Ureter (tissue), 1 donor: ENCODE data around the gene KMT5B. TPM values are rescaled to one million over a fixed set of nuclear protein-coding genes. Genes with fewer than 3 reads are reported as not detected.
A peak's percentile ranks its signal among the peaks of the same experiment; 100 is the strongest.

ENCODE experiments used
- DNase-seq: peaks from one replicate; pipeline ENCODE4 v3.0.0-alpha.2; 2020; ENCODE audit warnings: low spot score
- total RNA-seq: library from RNA; stranded (reverse); gene quantifications from one replicate; pipeline ENCODE4 v1.2.4, GENCODE V29; 2023
- donor health status: DM: yes; HTN: yes; CAD: no.

The KMT5B gene
- total RNA-seq, 1 donor from 2014 or later, result 67.6 TPM

DNA sequence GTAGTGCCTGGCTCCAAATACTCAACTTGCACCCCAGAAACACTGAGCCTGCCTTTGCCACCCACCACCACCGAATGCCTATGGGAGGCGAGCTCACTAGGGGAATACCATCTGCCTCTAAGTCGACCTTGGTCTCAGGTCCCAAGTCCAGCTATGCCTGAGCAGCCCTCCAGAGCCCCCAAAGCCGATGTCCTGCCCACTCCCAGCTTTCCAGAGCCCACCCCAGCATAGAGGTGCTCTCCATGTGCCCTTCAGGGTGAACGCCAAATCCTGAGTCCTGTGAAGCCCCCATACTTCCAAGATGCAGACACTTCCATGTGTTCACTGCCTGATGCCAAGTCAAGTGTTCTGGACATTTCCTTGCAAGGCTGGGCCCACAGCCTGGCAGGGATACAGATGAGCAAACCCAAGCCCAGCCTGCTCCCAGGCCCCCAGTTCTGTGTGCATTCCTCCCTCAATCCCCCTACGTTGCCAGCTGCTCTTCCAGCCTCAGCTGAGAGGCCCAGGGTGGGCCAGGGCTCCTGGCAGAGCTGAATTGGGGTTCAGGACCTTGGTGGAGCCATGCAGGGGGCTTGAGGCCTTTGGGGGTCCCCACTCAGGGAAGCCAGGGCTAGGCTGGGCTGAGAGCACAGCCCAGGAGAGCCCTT, 2.6 kb upstream of the KMT5B start:
- DNase-seq, result no peak

DNA sequence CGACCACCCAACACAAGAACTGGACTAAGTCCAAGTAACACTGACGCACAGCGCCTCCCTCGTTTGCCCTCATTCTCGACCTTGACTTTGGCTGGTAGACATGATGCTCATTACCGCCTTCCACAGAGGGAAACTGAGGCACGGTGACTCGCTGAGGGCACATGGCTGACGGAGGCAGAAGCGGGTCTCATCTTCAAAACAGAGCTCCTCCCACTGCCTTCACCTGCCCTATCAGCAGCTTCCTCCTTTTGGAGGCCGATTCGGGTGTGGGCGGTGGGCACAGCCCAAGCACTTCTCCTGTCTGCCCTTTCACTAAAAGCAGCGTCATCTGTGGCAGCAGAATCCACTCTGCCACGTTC, 2.0 kb upstream of the KMT5B start:
- DNase-seq, result no peak

DNA sequence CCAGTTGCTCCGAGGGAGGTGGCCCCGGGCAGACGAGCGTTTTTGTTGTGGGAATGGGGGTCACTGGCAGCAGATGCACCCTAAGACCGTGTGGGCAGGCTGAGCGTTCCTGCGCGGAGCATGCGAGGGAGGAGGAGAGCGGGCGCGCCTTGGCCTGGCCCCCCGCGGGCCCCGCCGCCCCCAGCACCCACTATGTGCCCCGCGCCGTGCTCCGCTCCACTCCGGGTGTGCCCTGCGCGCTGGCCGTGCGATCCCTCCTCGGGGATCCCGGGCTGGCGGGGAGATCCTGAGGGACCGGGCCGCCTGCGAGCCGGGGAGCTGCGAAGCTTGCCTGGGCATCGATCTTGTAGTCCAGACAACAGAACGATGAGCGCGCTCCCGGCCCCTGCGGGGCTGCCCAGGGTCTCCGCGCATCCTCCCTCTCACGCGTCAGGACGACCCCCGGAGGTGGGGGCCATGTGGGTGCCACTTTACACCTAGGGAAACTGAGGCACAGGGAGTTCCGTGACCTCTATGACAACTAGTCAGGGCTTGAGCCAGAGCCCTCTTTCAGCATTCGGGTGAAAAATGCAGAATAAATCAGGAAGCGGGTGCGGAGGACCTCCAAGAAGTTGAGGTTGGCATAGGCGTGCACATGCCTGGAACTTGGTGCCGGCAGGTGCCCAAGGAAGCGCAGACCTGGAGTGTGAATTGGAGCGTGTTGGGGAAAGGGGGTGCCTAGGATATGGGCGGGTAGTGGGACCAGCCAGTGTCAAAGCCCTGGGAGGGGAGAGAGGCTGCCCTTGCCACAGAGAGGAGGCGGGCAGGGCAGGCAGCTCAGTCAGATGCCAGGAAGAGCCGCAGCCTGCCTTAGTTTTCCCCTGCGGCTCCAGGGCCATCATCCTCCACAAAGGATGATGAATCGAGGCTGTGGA, 1.3 kb upstream of the KMT5B start:
- DNase-seq, result peak; percentile 49

DNA sequence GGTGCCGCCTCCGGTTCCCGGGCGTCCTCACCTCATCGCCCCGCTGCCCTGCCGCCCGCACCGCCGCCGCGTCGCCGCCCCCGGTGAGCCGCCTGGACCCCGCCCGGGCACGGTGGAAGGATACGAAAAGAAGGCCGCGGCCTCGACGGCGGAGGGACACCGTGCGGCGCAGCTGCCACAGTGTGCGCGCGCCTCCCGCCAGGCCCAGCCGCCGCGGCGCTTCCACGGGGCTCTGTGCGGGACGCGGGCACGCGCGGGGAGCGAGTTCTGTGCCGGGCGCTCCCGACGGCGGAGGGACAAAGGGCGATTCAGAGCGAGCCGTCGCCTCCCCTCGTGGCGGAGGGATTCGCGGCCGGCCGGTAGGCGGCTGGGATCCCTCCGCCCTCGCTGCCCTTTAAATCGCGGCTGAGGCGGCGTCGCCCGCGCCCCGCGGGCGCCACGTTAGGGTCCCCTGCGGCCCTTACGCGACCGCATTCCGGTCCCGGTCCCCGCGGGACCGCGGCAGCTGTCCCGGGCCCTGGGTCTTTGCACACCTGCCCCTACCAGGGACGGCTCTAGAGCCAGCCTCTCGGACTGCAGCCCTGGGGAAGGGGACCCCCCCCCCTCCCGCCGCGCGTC, 568 bp upstream of the KMT5B start:
- DNase-seq, result peak; percentile 87

DNA sequence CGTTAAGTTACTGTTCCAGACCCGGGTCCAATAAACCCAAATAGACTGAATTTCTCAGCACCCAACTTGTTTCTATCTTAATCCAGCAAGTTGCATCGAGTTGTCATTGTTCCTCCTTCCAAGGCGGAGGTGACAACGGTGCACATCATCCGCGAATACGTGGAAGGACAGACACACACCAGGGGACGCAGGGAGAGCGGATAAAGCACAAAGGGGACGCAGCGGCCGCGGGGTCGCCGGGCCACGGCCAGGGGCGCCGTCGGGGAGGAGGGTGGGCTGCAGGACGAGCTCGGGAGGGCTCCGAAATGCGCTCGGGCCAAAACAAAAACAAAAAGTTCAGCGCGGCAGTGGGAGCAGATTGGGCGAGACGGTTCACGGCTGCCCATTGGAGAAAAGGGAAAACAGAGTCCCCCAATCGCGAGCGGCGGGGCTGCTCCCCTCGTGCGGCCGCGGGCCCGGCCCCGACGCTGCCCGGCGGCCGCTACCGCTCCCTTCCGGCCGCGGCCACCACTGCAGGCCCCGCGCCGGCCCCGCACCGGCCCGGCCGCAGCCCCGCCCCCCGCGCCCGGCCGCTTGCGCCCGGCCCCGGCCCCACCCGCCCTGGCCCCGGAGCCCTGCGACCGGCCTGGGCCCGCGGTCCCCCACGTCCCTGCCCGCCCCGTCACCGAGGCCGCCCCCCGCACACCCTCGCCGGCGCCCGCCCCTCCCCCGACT, 518 bp downstream of the KMT5B start:
- peak; percentile 79 for DNase-seq

DNA sequence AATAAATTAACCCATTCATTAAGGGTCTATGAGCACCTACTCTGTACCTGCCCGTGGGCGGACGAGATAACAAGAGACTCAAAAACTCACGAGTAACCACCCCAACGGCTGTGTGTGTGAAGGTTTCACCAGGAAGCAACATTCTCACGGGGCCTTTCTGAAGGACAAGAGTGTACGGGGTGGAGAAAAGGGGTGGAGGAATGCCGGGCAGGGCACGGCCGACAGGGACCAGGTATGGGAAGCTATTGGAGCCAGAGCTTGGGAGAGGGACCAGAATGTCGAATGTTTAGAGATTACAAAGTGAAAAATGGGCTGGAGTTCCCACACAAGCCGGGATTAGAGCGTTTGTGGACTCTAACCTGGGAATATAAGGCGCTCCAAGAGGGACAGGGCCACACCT, 1.6 kb downstream of the KMT5B start:
- DNase-seq, result no peak

DNA sequence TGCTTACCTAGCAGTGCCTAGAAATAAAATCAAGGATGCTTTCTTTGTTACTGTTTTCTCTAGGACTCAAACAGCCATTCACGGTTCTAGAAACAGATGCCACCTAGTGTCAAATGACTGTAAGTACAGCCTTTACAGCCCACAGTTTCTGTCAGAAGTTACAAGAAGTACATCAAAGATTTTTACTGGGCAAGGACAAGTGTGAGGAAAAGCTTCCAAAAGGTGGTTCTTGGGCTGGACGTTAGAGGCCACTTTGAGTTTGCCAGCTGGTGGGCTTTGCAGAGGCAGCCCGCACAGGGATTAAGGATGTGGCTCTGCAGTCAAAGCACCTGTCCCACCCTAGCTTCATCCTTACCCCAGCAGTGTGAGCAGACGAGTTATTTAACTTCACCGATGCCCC, 6.9 kb downstream of the KMT5B start:
- no peak for DNase-seq

DNA sequence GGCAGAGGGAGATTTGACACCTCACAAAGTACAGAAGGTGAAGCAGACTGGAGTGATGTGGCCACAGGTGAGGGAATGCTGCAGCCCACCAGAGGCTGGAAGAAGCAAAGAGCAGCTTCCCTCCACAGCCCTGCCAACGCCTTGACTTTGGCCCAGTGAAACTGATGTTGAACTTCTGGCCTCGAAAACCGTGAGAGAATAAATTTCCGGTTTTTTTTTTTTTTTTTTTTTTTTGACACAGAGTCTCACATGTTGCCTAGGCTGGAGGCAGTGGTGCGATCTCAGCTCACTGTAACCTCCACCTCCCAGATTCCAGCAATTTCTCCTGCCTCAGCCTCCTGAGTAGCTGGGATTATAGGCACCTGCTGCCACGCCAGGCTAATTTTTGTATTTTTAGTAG, 8.7 kb downstream of the KMT5B start:
- DNase-seq, result no peak

DNA sequence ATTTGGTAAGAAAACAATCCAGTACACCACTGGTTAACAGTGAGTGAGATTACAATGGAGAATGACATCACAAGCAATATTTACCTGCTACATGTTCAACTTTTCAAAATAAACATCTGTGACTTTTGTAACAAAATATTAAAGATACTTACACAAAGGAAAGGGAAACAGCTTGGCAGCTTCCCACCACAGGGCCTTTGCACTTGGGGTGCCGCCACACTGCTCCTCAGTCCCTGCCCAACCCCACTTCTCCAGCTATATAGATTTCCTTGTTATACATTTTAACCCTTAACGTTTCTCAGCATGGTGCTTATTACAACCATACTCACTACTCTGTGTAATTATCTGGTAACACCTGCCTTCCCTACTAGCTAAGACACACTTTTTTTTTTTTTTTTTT, 10.9 kb downstream of the KMT5B start:
- peak; percentile 23 for DNase-seq

DNA sequence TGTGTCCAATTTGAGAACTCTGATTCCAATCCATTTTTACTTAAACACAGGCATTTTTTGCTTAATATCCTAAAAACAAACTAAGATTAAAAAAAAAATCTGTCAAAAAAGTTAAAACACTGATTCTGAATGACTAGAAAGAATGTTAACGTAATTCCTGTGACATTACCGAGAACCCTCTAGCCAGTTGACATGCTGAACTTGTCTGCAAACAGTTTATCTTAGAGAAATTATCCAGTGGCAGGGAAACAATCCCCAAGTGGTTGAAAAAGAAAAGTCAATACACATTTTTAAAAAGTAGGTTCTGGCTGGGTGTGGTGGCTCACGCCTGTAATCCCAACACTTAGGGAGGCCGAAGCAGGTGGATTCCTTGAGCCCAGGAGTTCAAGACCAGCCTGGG, 11.6 kb downstream of the KMT5B start:
- DNase-seq, result no peak

DNA sequence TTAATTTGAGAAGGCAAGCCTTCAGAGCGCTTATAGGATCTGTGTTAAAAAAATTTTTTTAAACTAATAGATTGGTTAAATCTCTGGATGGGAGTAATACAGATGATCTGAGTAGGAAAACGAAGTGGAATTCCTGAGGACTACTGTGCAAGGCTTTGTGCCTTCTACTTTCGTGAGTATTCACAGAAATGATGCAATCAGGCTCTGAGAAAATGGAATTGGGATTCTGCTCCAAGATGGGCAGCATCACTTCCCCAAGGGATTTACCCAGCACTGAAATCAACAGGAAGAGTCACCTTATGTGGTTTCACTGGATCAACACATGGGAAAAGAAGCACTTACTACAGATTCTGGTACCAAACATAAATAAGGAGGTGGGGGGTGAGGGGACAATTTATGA, 12.5 kb downstream of the KMT5B start:
- peak; percentile 14 for DNase-seq

DNA sequence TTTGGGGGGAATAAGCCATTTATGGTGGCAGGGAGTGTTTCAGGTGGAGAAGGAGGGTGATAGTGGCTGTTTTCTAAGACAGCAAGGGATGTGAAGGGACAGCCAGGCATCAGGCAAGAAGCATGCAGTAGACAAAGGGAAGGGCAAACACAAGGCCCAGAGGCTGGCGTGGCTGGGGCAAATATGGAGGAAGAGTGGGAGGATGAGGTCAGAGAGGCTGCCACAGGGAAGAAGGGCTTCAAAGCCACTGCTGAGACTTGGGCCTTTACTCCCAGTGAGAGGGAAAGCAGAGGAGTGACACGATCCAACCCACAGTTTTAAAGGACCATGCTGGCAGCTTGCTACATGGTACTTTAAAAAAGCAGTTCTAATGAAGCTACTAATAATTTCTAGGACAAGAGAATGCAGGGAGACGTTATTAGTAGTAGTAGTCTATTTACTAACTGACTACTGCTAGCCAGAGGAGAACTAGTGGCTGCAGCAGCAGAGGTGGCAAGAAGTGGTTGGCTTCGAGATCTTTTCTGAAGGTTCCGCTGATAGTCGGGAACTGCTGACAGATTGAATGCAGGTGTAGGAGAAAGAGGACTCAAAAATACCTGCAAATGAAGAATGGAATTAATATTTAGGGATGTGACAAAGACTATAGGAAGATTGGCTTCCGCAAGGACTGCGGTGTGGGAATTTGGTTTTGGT, 13.7 kb downstream of the KMT5B start:
- peak; percentile 22 for DNase-seq

DNA sequence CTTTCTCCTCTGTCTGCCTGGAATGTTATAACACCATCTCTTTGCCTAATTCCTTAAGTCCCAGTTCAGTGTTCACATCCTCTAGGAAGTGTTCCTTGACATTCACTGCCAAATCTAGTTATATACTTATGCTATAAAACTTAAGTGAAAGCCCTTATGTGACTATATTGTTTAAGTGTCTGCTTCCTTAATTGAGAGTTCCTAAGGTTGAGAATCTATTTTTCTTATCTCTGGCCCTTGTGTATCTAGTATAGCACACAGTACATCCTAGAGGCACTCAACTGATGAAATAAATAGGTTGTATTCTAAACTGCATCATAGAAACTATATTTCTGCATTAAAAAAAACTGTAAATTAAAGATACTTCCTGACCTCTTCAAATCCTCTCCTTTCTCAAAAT, 16.9 kb downstream of the KMT5B start:
- DNase-seq, result no peak

DNA sequence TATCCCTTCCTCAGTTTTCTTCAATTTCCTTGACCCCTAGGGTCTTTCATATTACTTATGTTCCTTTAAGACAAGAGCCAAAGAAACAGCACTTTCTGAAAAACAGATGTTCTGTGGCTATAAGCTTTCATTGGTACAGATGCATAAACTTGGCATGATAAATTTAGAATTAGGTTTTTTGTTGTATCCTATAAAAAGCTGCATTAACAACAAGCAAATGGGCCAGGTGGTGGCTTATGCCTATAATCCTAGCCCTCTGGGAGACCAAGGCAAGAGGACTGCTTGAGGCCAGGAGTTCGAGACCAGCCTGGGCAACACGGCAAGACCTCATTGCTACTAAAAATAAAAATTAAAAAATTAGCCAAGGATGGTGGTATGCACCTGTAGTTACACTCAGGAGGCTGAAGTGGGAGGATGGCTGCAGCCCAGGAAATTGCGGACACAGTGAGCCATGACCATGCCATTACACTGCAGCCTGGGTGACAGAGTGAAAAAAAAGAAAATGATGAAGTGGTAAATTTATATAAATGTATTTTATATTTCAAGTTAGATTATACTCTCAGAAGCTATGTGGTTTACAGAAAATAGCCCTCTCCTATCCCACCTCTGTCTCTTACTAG, 18.3 kb downstream of the KMT5B start:
- peak; percentile 10 for DNase-seq

DNA sequence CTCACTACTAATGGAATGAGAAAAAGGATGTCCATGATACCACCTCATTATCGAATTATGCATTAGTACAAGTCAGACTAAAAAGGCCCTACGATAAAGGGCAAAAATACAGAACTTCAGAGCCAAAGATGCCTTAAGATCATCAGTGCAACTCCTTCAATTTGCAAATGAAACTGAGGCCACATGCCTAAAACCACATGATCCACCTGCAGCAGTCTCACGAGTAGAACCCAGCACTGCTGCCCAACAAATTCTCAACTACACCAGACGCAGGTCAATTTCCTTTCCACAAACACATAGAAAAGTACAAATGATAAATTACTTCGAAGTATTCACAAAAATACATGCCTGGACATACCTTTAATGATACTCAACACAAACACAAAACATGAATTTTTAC, 20.1 kb downstream of the KMT5B start:
- no peak for DNase-seq

DNA sequence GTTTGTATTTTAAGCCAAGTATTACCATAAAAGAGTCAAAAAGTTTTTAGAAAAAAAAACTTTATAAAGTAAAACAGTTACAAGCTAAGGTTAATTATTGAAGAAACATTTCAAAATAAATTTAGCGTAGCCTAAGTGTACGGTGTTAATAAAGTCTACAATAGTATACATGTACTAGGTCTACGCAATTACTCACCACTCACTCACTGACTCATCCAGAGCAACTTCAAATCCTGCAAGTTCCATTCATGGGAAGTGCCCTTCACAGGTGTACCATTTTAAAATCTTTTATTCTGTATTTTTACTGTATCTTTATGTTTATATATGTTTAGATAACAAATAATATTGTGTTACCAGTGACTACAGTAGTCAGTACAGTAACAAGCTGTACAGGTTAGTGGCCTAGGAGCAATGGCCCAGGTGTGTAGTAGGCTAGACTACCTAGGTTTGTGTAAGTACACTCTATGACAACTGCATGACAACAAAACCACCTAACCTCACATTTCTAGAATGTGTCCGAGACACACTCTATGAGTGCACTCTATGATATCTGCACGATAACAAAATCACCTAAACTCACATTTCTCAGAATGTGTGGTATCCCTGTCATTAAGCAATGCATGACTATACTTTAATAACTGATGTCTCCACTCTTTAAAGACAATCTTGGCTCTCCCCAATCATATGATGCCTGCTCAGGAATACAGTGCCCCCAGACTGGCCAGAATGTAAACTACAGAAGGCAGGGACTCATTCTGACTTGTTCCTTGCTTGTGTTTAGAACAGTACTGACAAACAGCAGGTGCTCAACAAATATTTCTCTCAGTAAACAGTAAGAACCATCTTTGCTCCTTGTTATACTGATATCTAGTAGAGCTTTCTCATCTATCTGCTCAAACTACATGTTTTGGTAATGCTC, 21.2 kb downstream of the KMT5B start:
- DNase-seq, result no peak

DNA sequence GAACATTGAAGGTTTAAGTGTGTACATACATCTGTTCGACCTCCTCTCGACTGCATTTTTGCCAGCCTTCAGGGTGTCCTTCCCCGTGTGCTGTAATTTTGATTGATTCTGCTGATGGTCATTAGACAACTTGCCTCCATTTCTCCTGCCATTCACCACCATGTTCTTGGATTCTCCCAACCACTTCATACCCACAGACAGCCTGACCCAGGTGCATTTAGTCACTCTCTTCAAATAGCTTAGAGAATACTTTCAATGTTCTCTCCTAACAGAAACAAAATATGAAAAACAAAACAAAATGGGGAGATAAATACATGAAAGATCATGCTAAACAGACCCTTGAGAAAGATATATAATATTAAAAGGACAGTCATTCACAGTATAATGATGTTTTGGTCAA, 23.2 kb downstream of the KMT5B start:
- no peak for DNase-seq

DNA sequence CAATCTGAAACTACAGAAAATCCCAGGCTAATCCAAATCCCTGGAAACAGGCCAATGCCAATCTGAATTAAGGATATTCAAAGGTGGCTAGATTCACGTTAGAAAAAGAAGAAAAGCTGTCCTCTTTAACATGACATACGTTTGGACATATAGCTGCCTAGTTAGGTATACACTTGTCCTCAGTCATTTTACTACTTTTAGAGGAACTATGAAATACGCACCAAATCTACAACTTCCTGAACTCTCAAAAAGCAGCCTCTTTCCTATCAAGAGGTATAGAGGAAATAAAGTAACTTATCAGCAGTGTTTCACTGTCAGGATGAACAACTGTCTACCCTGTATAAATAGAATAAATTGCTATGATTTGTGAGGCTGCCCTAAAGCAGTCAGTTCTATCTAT, 24.0 kb downstream of the KMT5B start:
- DNase-seq, result no peak

DNA sequence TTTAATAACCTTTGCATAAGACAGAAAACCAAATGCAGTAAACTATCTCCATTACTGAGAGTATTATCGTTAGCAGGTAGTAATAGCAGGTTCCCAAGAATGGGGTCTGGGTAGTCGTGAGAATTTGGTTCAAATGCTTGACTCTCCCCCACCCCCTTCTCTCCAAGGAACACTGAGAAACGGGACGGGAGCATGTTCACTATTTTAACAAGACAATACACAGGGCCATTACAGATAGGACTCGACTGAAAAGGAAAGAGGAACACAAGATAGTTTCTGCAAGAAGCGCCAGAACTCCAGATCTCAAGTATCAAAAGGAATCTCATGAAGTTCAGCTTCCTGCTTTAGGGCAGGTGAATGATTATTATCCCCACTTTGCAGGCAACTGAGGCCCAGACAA, 27.0 kb downstream of the KMT5B start:
- peak; percentile 12 for DNase-seq
